NCI-H1092 treated with DMSO at 0.1 percent for 48 hours (cell line): ENCODE results near the gene DGKA.
"Not testable (repeated sequence)": the region's sequence is repeated elsewhere in the genome, so short reads cannot be mapped to it uniquely, and the experiment has no call there.

Experiments
- DNase-seq: peaks from one replicate; lab custom pipeline; 2025; lab: John Stamatoyannopoulos, UW

DGKA gene

GRCh38 chr12:55969356-55969755, 38.4 kb downstream of the DGKA start:
- no peak for DNase-seq

DNA sequence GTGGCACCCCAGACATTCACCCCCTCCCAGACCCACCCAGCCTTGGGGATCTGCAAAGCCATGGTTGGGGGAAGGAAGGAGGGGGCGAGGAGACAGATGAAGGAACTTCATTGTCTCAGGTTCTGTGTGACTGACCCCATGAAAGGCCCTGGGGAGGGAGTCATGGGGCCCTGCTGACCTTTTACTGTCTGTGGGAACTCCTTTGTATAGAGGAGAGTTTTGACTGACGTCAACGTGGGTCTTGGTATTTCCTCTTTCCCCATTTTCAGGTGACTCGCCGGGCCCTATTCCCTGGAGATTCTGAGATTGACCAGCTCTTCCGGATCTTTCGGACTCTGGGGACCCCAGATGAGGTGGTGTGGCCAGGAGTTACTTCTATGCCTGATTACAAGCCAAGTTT, 39.8 kb downstream of the DGKA start:
- DNase-seq: no peak

DNA sequence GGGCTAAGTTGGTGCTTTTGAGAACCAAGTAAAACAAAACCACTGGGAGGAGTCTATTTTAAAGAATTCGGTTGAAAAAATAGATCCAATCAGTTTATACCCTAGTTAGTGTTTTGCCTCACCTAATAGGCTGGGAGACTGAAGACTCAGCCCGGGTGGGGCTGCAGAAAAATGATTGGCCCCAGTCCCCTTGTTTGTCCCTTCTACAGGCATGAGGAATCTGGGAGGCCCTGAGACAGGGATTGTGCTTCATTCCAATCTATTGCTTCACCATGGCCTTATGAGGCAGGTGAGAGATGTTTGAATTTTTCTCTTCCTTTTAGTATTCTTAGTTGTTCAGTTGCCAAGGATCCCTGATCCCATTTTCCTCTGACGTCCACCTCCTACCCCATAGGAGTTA, 41.1 kb downstream of the DGKA start:
- no peak for DNase-seq

DNA sequence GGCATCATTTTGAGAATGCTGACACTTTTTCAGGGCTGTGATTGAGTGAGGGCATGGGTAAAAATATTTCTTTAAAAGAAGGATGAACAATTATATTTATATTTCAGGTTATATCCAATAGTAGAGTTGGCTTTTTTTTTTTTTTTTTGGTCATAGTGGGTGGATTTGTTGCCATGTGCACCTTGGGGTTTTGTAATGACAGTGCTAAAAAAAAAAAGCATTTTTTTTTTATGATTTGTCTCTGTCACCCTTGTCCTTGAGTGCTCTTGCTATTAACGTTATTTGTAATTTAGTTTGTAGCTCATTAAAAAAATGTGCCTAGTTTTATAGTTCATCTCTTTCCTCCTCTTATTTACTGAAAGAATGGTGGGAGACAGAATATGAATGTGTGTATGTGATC, 41.5 kb downstream of the DGKA start:
- DNase-seq: no peak

DNA sequence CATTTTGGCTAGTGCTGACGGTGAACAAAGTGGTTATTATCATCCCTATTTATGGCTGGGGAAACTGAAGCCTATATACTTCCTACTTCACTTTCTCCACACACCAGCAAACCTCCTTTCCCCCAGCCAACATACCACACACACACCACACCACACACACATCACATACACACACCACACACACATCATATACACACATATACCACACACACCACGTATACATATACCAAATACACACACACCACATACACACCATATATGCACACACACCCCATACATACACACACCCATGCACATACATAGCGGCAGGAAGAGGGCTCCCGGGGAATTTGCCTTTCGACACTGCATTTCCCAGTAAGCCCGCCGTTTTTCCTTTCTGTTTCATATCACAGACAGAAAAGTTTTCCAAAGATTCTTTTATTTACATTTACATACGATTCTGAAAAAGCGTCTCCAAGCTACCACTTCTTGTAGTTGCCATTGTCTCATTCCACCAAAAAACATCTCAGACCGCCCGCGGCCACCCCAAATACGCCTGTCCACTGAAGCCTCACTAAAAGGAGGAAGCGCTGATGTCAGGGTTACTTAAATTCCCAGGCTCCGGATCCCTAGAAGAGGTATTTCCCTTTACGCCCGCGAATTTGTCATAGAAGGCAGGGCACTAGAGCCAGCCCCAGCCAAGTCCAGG, 42.1 kb downstream of the DGKA start:
- DNase-seq: no peak

DNA sequence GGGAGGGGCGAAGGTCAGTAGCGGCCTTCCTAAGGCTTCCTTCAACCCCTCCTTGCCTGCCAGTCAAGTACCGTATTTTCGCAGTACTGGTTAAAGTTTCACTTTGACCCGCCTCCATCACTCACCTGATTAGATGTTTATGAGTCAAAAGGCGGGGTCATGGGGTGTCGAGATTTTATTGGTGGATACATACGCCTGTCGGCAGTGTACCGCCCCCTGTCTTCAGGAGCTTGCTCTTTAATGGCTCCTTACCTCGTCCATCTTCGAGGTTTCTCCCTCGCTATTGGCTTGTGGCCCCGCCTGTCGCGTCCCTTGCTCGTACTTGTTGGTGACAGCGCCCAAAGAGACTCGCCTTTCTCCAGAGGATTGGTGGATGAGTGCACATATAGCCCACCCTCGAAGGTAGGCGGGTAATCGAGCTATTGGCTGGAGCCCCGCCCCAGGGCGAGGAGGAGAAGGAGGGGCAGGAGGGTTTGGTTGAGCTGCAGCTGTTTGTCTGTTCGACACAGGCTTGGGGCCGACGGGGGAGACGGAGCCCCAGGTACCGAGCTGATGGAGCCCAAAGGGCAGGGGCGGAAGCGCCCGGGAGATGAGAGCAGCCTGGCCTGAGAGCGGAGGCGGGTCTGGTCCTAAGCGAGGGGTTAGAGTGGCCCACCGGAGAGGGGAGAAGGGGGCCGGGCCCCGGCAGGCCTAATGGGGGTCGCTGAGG, 42.8 kb downstream of the DGKA start, which contains the start of gene RAB5B:
Gene RAB5B, plus strand, starts transcription at position 480 of the 709 bp plus-strand sequence. CDS start 12,883 bp downstream, outside the sequence.
- DNase-seq: peak; percentile 100

- DNase-seq: no peak
These were observed 43.4 kb downstream of the DGKA start for GRCh38 chr12:55974308-55974730.

DNA sequence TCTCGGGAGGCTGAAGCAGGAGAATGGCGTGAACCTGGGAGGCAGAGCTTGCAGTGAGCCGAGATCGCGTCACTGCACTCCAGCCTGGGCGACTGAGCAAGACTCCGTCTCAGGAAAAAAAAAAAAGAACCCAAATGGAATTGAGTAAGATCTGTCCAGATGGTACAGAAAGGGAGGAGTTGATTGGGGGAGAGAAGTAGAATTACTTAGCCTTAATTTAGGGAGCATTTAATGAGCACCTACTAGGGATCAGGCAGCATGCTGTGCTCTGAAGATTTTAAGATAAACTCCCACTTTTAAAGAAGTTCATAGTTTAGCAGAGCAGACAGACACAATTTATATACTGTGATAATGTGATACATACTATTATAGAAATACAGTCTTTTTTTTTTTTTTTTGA, 47.4 kb downstream of the DGKA start:
- DNase-seq: no peak

DNA sequence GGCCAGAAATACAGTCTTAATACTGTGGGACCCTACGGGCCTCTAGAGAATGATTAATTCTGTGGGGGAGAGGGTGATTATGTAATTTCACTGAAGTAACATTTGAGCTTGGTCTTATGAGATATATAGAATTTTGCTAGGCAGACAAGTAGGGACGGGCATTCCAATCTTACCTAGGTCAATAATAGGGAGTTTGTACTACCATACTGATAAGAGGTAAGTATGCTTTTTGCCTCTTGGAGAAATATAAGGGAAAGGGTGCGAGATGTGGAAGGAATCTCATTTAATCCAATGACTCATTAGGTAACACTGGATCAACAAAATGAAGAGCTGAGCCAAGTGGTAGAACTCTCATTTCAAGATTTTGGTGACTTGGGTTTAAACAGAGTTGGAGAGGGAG, 48.1 kb downstream of the DGKA start:
- no peak for DNase-seq

- not testable (repeated sequence) for DNase-seq
These were observed 50.9 kb downstream of the DGKA start for GRCh38 chr12:55981882-55982281.

DNA sequence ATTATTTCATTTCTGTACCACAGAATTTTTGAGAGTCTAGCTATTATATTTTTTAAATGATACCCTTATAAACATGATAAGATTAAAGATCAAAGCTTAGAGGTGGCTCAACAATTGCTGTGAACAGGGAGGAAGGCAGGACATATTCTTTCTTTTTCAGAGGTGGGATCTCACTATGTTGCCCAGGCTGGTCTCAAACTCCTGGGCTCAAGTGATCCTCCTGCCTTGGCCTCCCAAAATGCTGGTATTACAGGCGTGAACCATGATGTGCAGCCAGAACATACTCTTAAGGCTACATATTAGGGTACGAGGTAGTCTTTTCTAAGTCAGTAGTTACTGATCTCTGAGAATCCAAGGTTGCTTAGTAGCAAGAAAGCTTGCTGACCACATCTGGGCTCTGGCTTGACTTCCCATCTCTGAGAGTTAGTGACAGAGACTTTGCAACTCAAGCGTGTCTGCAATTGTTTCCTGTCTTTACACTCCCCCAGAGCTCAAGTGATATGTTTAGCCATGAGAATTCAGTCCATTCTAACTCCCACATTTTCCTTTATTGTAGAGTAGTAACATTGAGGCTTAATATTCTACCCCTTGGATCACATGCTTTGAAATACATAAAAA, 51.5 kb downstream of the DGKA start:
- DNase-seq: no peak

GRCh38 chr12:55983232-55983842, 52.4 kb downstream of the DGKA start:
- DNase-seq: no peak

GRCh38 chr12:55984861-55985260, 53.9 kb downstream of the DGKA start:
- no peak for DNase-seq

DNA sequence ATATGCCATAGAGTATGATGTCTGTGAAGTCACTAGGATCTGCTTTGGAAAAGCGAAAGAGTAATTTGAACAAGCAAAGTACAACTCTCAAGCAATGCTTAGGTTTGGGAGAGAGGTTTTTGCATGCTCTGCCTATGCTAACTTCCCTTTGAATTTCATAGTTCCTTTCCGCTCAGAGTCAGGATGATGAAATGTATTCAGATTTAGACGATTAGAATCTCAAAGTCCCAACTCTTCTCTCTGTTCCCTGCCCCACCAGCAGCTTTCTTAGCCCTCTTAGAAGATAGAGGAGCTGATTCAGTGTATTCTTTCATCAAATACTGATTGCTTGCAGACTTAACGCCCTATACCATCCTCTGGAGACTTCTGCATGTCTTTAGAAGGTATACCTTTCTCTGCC, 54.4 kb downstream of the DGKA start:
- DNase-seq: no peak

DNA sequence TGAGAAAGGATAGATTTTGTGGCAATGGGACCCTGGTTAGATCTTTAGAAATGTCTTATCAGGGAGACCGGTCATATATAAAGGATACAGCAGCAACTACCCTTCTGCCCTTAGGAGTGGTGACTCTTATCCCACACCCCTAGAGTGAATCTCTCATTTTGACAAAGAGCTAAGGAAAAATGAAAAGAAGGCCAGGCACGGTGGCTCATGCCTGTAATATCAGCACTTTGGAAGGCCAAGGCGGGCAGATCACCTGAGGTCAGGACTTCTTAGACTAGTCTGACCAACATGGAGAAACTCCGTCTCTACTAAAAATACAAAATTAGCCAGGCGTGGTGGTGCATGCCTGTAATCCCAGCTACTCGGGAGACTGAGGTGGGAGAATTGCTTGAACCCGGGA, 55.0 kb downstream of the DGKA start:
- not testable (repeated sequence) for DNase-seq

- no peak for DNase-seq
These were observed 60.1 kb downstream of the DGKA start for GRCh38 chr12:55991110-55991509.

- DNase-seq: no peak
These were observed 62.4 kb downstream of the DGKA start for GRCh38 chr12:55993230-55993853.

GRCh38 chr12:55995366-55995765, 64.4 kb downstream of the DGKA start:
- DNase-seq: no peak

- DNase-seq: peak; percentile 41
These were observed 65.3 kb downstream of the DGKA start for GRCh38 chr12:55996201-55996714.

DNA sequence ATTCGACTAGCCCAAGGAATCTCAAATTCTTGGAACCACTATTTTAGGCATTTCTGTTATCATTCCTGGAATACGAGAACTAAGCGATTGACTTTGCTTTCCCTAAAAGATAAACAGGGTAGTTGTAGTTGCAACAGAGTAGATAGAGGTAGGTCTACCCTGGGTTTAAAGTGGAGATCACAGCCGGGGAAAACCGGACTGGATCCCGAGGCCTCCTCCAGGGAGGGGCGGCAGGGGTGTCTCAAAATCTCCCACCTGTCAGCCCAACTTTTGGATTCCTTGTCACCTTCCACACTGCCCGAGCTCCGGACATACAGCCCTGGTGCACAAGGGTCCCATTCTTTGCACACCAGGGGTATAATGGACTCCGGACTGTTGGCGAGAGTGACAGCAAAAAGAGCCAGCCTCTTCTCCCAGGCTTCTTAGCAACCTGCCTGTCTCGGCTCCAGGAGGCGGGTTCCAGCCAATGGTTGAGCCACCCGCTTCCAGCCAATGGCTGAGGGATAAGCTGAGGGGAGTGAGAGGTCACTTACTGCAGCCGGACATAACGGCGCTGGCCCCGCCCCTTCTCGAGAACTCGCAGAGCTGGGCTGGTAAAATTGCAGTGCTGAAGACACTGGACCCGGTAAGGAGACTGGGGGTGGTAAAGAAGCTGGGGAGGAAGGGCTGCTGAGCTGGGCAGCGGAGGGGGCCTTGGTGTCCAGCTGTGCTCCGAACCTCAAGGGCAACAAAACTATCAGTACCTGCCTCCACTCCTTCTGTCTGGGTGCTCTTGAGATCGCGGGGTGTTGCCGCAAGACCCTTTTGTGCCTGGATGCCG, 66.0 kb downstream of the DGKA start, which contains the start of gene SUOX:
Gene SUOX, plus strand, starts transcription at position 562 of the 820 bp plus-strand sequence. CDS start 4,946 bp downstream, outside the sequence.
- peak; percentile 84 for DNase-seq

DNA sequence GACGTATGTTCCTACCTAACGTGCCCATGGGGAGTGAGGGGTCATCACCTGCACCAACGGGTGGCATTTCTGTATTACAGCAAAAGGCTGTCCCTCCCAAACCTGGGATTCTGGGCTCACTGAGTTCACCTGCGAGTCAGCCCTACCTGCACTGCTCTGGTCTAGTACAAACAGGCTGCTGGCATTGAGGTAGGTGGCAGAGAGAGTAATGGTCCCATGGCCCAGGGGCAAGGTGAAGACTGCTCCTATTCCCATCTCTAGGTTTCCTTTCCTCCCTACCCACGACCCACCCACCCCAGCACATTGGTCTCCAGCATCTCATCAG, 66.5 kb downstream of the DGKA start:
- DNase-seq: no peak
